Keratinocyte (primary cell): ENCODE results near the gene CTNND2. TPM values are rescaled to one million over a fixed set of nuclear protein-coding genes. Genes with fewer than 3 reads are reported as not detected.

Experiments
- DNase-seq: peaks from one replicate; pipeline ENCODE4 v3.0.0-alpha.2; 2011; ENCODE audit warnings: low read depth, missing footprints, low spot score
- FAIRE-seq: peaks from 2 replicates; lab custom pipeline; 2011; peaks lifted over from hg19 to GRCh38; lab: Jason Lieb, UNC
- H2AFZ ChIP-seq: 2 replicates; pipeline ENCODE4 v1.6.0; 2012; ENCODE audit warnings: low read length, control low read depth, inconsistent platforms; ENCODE audit not compliant: control insufficient read depth
- H3K27ac ChIP-seq: 2 replicates; pipeline ENCODE4 v1.5.1; 2011; ENCODE audit warnings: low read length; ENCODE audit not compliant: control insufficient read depth, insufficient read depth
- H3K27me3 ChIP-seq: 3 replicates; pipeline ENCODE4 v1.6.0; 2011; ENCODE audit warnings: low read length; ENCODE audit not compliant: control insufficient read depth, insufficient read depth; ENCODE audit errors: extremely low read depth
- H3K36me3 ChIP-seq, 2 experiments: 2 replicates in 1 of 2; 3 replicates in 1 of 2; pipeline ENCODE4 v1.5.1; 2011; ENCODE audit warnings: low read length in 2 of 2, mild to moderate bottlenecking in 1 of 2; ENCODE audit not compliant: control insufficient read depth in 2 of 2, insufficient read depth in 2 of 2; ENCODE audit errors: extremely low read depth in 1 of 2
- H3K4me1 ChIP-seq: 3 replicates; pipeline ENCODE4 v1.5.1; 2011; ENCODE audit warnings: low read length; ENCODE audit not compliant: control insufficient read depth, insufficient read depth; ENCODE audit errors: extremely low read depth
- H3K4me2 ChIP-seq: 3 replicates; pipeline ENCODE4 v1.6.0; 2011; ENCODE audit warnings: low read depth, low read length; ENCODE audit not compliant: control insufficient read depth, insufficient read depth; ENCODE audit errors: extremely low read depth
- H3K4me3 ChIP-seq, 3 experiments: fragments of 200-600 bp in 1 of 3; sonication (generic) in 1 of 3; 2 replicates in 2 of 3; 3 replicates in 1 of 3; pipeline ENCODE4 v1.5.1; 2011 to 2016; ENCODE audit warnings: low read length in 3 of 3, mild to moderate bottlenecking in 3 of 3, control low read depth in 2 of 3, inconsistent platforms in 1 of 3, low read depth in 1 of 3, mixed read lengths in 1 of 3, mixed run types in 1 of 3, moderate library complexity in 1 of 3; ENCODE audit not compliant: control insufficient read depth in 2 of 3, insufficient read depth in 2 of 3; ENCODE audit errors: extremely low read depth in 1 of 3
- H3K79me2 ChIP-seq: 2 replicates; pipeline ENCODE4 v1.6.0; 2012; ENCODE audit warnings: low read length; ENCODE audit not compliant: control insufficient read depth, insufficient read depth
- H3K9ac ChIP-seq: 3 replicates; pipeline ENCODE4 v1.6.0; 2011; ENCODE audit warnings: low read length; ENCODE audit not compliant: control insufficient read depth, insufficient read depth; ENCODE audit errors: extremely low read depth
- H3K9me1 ChIP-seq: 3 replicates; pipeline ENCODE4 v1.6.0; 2011; ENCODE audit warnings: low read length; ENCODE audit not compliant: control insufficient read depth, insufficient read depth; ENCODE audit errors: extremely low read depth
- H3K9me3 ChIP-seq: 2 replicates; pipeline ENCODE4 v1.5.1; 2012; ENCODE audit warnings: low read depth, low read length; ENCODE audit not compliant: control insufficient read depth
- H4K20me1 ChIP-seq: 3 replicates; pipeline ENCODE4 v1.6.0; 2011; ENCODE audit warnings: low read length; ENCODE audit not compliant: control insufficient read depth, insufficient read depth; ENCODE audit errors: extremely low read depth
- EZH2 ChIP-seq: IDR thresholded peaks from one replicate; pipeline ENCODE4 v1.6.1; 2012; ENCODE audit warnings: inconsistent platforms, mild to moderate bottlenecking, low read length, moderate library complexity
- dilution Hi-C: fragments of 300-500 bp; cut with MboI; formaldehyde crosslinking; loops from one replicate; pipeline ENCODE4 v1.7.0; 2020; ENCODE audit warnings: low sequenced_read_pairs; ENCODE audit not compliant: extremely low pct_ligation_motif_present
- polyA plus RNA-seq, 5 experiments: library from polyadenylated mRNA; depleted of rRNA in 3 of 5; stranded (reverse) in 3 of 5; stranded (forward) in 1 of 5; unstranded in 1 of 5; fragments of >200 nt; gene quantifications; 1 replicate in 1 of 5; 2 replicates in 3 of 5; 3 replicates in 1 of 5; pipeline versions ENCODE4 v1.2.1 to v1.2.3, GENCODE V29; 2011 to 2012; ENCODE audit warnings: missing spikeins in 2 of 5, low read depth in 1 of 5, low replicate concordance in 1 of 5
- TF ChIP-seq, protein P1 (sequence below), 3 experiments: IDR thresholded peaks in 1 of 3; conservative IDR thresholded peaks in 1 of 3; optimal IDR thresholded peaks in 1 of 3; 2 replicates in 2 of 3; 3 replicates in 1 of 3; pipeline versions ENCODE3 to v1.5.1; 2011; ENCODE audit warnings: low read length in 3 of 3, mild to moderate bottlenecking in 3 of 3, moderate library complexity in 2 of 3, control low read depth in 1 of 3, inconsistent platforms in 1 of 3; ENCODE audit not compliant: insufficient read depth in 2 of 3; ENCODE audit errors: extremely low read depth in 1 of 3

CTNND2 gene
- polyA plus RNA-seq, 1 donor (not counting 4 experiments of a cell fraction or from before 2014, with no cell fraction given) = not detected

DNA sequence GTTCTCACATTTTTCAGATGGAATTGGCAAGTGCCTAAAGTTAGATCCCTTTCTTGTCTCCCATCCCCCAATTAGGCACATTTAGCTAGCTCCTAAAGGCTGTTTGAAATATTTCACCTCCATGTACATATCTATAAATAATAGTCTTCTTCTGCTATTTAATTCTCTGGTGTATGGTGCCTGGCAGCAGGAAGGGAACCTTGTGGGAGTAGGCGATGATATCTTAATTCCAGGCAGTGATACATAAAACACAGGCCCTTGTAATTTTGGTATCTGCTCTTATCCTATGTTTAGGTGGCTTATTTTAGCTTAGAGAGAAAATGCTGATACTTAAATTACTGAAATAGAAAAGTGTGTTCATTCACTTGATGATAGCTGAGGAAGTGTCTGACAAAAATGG, 880.3 kb downstream of the CTNND2 start:
- no peak for TF ChIP-seq EZH2
- TF ChIP-seq, protein P1, sequence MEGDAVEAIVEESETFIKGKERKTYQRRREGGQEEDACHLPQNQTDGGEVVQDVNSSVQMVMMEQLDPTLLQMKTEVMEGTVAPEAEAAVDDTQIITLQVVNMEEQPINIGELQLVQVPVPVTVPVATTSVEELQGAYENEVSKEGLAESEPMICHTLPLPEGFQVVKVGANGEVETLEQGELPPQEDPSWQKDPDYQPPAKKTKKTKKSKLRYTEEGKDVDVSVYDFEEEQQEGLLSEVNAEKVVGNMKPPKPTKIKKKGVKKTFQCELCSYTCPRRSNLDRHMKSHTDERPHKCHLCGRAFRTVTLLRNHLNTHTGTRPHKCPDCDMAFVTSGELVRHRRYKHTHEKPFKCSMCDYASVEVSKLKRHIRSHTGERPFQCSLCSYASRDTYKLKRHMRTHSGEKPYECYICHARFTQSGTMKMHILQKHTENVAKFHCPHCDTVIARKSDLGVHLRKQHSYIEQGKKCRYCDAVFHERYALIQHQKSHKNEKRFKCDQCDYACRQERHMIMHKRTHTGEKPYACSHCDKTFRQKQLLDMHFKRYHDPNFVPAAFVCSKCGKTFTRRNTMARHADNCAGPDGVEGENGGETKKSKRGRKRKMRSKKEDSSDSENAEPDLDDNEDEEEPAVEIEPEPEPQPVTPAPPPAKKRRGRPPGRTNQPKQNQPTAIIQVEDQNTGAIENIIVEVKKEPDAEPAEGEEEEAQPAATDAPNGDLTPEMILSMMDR (optimal IDR thresholded peaks at IDR 0.05 in 1 of 3, IDR thresholded peaks at IDR 0.05 in 1 of 3, conservative IDR thresholded peaks at IDR 0.05 in 1 of 3; ENCODE audit: extremely low read depth in 1 of 3, insufficient read depth in 2 of 3, low read length in 3 of 3) = no peak
- Histone ChIP-seq H3K9me1 (no peaks in the 10 kb centered on the region), H3K27me3 (no peaks in the 10 kb centered on the region), H3K27ac (no peak overlapping the region), H3K4me1 (no peaks in the 10 kb centered on the region), H2AFZ (no peak overlapping the region), H3K4me2 (no peak overlapping the region), H3K9me3 (no peaks in the 10 kb centered on the region), H3K79me2 (no peaks in the 10 kb centered on the region), H3K4me3 (no peak overlapping the region), H3K36me3 (no peaks in the 10 kb centered on the region), H3K9ac (no peak overlapping the region), H4K20me1 (no peaks in the 10 kb centered on the region)
- no peak for FAIRE-seq
- no peak for DNase-seq
- dilution Hi-C loops = no loop called here

DNA sequence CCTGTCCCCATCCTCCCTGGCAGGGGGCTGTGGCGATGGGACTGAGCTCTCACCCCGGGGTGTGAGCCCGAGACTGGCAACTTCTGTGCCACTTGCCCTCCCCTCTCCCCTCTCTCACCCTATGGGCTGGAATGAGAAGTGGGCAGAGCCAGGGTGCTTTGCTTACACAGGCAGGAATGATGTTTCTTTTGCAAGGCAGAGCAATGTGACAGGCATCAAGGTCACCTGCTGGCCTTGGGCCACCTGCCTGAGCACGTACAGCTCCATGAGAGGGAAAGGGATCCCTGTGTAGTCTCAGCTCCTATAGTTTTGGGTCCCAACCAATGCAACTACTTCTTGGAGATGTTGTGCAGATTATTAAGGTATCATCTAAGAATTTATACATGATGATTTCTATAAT, 890.5 kb downstream of the CTNND2 start:
- TF ChIP-seq, protein P1 (optimal IDR thresholded peaks at IDR 0.05 in 1 of 3, IDR thresholded peaks at IDR 0.05 in 1 of 3, conservative IDR thresholded peaks at IDR 0.05 in 1 of 3; ENCODE audit: extremely low read depth in 1 of 3, insufficient read depth in 2 of 3, low read length in 3 of 3) = no peak
- TF ChIP-seq EZH2 = no peak
- H3K9me1 ChIP-seq = no peaks in the 10 kb centered on the region
- no peak overlapping the region for H3K27ac ChIP-seq
- no peaks in the 10 kb centered on the region for H3K36me3 ChIP-seq
- no peak overlapping the region for H3K9ac ChIP-seq
- H4K20me1 ChIP-seq = no peaks in the 10 kb centered on the region
- dilution Hi-C loops = no loop called here
- H2AFZ ChIP-seq = no peak overlapping the region
- no peak overlapping the region for H3K4me2 ChIP-seq
- FAIRE-seq (no peak), DNase-seq (no peak)
- H3K27me3 ChIP-seq = no peaks in the 10 kb centered on the region
- no peaks in the 10 kb centered on the region for H3K9me3 ChIP-seq
- no peaks in the 10 kb centered on the region for H3K79me2 ChIP-seq
- no peak overlapping the region for H3K4me3 ChIP-seq
- no peaks in the 10 kb centered on the region for H3K4me1 ChIP-seq
